Activated naive CD4-positive, alpha-beta T cell treated with anti-CD3 and anti-CD28 coated beads, Interleukin-2, amount 50 U/mL, for 72 hours (primary cell): ENCODE measurements around the gene EPB41L2. TPM values are rescaled to one million over a fixed set of nuclear protein-coding genes. Genes with fewer than 3 reads are reported as not detected.
A peak's percentile ranks its signal among the peaks of the same experiment; 100 is the strongest.

Source experiments
- ATAC-seq, 2 donors: fragments of 150-1000 bp; cut with Tn5 transposase; 2 replicates each; pipeline ENCODE4 v1.10.0; 2021; ENCODE audit warnings: mild to moderate bottlenecking in 2 of 2, moderate library complexity in 2 of 2
- DNase-seq, 2 donors: peaks; one replicate each; pipeline ENCODE4 v3.0.0; 2021 to 2022; ENCODE audit warnings: low spot score in 2 of 2
- H3K27ac Mint-ChIP-seq, 2 donors: one replicate each; pipeline ENCODE4 v1.8.0; 2022; ENCODE audit warnings: mild to moderate bottlenecking in 2 of 2, mixed read lengths in 2 of 2
- H3K36me3 Mint-ChIP-seq, 2 donors: one replicate each; pipeline ENCODE4 v1.8.0; 2022; ENCODE audit warnings: mixed read lengths in 2 of 2
- H3K9me3 Mint-ChIP-seq, 2 donors: one replicate each; pipeline ENCODE4 v1.8.0; 2022; ENCODE audit warnings: mixed read lengths in 2 of 2
- total RNA-seq, 2 donors: library from RNA; stranded (reverse); gene quantifications; one replicate each; pipeline ENCODE4 v1.2.3, GENCODE V29; 2022

Gene EPB41L2
- total RNA-seq, 2 donors from 2014 or later = 25.6 to 41.8 TPM

DNA sequence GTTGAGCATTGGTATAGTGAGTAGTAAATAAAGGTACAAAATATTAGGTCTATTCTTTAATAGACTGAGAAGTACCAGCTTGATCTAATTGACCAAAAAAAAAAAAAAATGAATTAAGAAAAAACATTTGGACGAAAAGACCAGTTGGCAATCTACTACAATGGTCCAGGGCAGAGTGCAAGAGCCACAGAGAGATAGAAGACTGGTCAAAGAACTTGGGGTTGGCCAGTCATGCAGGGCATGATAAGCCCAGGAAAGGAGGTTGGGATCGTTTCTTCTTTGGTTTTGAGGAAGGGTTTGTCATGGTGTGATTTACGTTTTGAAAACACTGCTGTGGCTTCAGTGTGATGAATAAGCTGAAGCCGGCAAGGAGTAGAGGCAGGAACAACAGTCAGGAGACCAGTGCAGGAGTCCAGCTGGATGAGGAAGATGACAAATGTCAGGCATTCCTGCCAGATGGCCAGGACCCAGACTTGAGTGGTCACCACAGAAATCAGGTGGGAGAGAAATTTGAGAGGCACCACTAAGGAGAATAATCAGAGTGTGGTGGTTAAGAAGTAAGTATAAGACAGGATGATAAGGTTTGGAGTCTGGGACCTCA is 221.8 kb downstream of the EPB41L2 start:
- DNase-seq (no peak), ATAC-seq (no peak)
- no peaks in the 10 kb centered on the region for H3K9me3 Mint-ChIP-seq
- H3K27ac Mint-ChIP-seq = no peak overlapping the region
- no peaks in the 10 kb centered on the region for H3K36me3 Mint-ChIP-seq

DNA sequence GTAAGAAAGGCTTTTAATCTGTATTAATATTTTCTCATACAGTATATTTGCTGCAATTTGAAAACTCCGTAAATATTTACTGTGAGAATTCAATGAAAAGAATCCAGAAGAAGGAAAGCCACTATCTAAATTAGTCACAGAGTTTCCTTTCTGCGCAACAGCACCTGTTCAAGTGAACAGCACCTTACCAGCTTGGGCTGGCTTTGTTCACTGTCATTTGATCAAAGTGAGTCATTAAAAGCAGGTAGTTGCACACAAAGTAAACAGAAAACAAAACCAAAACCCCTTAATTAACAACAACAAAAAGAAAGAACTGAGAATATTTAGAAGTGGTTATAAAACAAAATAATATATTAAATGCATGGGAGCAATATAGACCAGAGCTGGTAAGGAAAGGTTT is 223.0 kb downstream of the EPB41L2 start:
- H3K27ac Mint-ChIP-seq = no peak overlapping the region
- DNase-seq (no peak), ATAC-seq (no peak)
- no peaks in the 10 kb centered on the region for H3K9me3 Mint-ChIP-seq
- no peaks in the 10 kb centered on the region for H3K36me3 Mint-ChIP-seq

DNA sequence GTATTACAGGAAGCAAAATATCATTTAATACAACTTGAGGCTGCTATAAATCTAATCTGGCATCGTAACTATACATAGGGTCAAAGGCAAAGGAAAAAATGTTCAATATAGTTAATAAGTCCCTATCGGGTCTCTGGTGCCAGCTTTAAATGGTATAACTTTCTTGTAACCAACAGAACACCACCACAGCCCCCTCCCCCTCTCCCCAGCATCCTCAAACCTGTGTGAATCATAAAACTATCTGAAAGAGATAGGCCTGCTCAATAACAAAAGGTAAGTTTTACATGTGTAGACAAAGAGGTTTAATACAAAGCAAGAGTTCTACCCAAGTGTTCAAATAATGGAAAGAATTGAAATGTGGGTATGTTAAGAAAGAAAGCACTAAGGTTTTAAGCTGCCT is 223.7 kb downstream of the EPB41L2 start:
- DNase-seq (no peak), ATAC-seq (no peak)
- Mint-ChIP-seq H3K36me3 (no peaks in the 10 kb centered on the region), H3K27ac (no peak overlapping the region), H3K9me3 (no peaks in the 10 kb centered on the region)

DNA sequence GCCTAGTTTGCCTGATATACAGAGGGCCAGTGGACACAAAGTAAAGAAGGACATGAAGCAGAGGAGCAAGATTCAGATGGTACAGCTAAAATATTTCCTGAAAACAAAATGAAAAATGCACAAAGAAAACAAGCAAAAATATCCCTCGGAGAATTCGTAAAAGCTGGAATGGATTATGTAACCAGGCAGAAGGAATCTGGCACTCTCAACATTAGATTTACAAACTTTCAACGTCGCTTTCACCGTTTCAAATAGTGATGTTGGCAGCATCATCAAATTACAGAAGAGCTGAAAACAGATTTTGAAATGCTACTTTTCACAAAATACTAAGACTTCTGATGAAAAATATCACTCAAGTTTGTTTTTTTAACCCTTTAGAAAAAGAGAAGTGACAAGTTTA is 224.1 kb downstream of the EPB41L2 start:
- ATAC-seq (no peak), DNase-seq (no peak)
- no peaks in the 10 kb centered on the region for H3K36me3 Mint-ChIP-seq
- no peak overlapping the region for H3K27ac Mint-ChIP-seq
- H3K9me3 Mint-ChIP-seq = no peaks in the 10 kb centered on the region

DNA sequence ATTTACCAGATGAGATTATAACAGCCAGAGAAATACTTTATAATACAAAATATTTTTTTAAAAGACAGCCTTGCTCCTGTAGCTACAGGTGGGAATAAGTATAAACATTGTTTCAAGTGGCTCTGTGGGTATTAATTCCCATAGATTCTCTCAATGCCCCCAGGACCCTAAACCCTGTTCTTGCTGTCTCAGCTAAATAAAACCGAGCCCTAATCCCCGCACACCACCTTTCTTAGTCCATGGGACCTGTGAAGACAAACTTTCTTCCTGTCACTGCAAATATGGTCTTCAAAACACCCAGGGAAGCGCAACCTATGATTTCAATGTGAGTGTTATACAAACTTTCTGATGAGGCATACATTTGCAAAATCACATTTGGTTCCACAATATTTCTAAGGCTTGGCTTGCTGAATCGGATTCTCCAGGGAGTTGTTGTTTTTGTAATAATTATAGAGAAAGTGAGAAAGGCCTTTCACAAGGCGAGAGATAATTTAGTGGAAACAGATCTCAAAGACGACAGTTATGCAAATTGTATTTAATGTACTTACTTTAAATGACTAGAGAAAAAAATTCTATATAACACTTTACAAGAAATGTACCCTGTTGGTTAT is 224.7 kb downstream of the EPB41L2 start:
- no peak overlapping the region for H3K27ac Mint-ChIP-seq
- no peaks in the 10 kb centered on the region for H3K9me3 Mint-ChIP-seq
- DNase-seq = no peak
- no peak for ATAC-seq
- no peaks in the 10 kb centered on the region for H3K36me3 Mint-ChIP-seq

DNA sequence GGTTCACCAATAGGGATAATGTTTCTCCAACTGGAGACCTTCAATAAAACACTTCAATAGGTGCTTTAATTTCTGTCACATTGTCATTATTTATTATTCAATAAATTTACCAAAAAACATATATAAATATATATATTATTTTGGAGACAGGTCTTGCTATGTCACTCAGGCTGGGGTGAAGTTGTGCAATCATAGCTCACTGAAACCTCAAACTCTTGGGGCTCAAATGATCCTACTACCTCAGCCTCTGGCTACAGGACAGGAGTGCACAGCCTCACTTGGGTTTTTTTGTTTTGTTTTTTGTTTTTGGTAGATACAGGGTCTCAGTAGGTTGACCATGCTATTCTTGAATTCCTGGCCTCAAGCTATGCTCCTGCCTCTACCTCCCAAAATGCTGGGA is 226.0 kb downstream of the EPB41L2 start:
- H3K36me3 Mint-ChIP-seq = no peaks in the 10 kb centered on the region

DNA sequence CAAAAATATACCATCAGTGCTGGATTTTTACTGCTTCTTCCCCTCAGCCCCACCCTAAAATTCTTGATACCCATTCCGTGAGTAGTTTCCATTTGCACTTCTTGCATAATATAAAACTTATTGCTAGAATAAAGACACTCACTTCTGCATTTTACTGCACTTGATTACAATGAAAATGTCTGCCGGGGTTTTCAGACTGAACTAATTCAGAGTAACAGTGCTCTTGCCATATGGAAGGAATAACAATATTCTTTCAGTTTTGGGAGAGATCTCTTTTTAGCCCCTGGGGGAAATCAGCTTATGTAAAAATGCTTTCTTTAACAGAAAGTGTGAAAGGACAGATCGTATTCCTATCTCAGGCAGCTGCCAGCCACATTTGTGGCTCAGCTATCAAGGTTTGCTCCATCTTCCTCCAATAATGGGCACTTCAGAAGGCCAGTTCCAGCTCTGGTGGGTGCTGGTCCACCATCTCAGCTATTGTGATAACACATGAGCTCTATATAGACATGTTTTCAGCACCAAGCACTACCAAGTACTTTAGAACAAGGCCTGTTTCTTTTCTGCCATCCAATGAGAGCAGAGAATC is 226.9 kb downstream of the EPB41L2 start:
- no peak overlapping the region for H3K27ac Mint-ChIP-seq
- ATAC-seq (no peak), DNase-seq (no peak)
- H3K36me3 Mint-ChIP-seq = no peaks in the 10 kb centered on the region
- H3K9me3 Mint-ChIP-seq = no peaks in the 10 kb centered on the region

More for the DNA sequence above, 226.0 kb downstream of the EPB41L2 start:
- DNase-seq (no peak), ATAC-seq (no peak)
- Mint-ChIP-seq H3K9me3 (no peaks in the 10 kb centered on the region), H3K27ac (no peak overlapping the region)

DNA sequence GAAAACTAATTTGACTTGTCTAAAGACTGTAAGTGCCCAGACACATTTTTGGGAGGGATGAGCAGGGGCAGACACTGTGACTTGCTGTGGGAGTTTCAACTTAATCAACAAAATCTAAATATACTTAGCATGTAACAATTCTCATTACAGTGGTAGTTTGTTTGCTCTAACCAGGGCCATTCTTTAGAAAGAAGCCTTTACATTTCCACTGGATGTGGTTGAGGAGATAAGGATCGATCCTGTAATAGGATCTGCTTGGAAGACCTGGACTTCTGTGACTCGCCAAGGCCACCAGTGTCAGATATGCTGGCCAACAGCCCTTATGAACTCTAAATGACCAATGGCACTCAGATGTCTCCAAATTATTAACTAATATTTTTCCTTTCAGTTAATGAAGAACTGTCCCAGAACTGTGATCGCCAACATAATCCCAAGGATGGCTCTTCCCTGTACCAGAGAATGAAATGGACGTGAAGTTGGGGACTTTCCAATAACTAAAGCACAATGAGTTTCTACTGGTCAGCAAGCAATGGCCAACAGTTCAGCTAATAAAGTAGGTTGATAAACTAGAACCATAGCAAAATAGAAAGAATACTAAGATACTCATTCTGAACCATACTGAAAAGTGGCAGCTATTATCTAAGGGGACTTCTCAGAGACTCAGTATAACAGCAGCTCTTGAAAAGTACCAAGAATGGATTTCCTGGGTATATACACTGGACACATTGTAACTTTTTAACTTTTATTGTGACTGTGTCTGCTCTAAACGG is 228.4 kb downstream of the EPB41L2 start:
- no peaks in the 10 kb centered on the region for H3K36me3 Mint-ChIP-seq
- H3K27ac Mint-ChIP-seq = no peak overlapping the region
- no peaks in the 10 kb centered on the region for H3K9me3 Mint-ChIP-seq
- no peak for DNase-seq
- ATAC-seq = no peak

DNA sequence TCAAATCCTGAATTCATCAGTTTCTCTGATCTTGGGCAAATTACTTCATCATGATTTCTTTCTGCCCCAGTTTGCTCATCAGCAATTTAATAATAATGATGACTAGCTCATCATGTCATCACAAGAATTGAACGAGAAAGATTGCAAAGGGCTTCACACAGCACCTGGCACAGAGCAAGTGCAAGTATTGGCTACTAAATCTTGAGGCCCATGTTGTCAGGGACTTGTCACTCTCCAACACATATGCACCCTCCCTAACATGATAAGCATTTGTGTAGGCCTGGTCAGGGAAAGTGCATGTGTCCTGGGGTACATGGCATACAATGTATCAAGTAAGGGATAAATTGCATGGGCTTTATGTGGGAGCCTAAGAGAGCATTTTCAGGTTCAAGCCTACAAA is 229.5 kb downstream of the EPB41L2 start:
- DNase-seq = no peak
- Mint-ChIP-seq H3K9me3 (no peaks in the 10 kb centered on the region), H3K27ac (no peak overlapping the region), H3K36me3 (no peaks in the 10 kb centered on the region)
- ATAC-seq = no peak

DNA sequence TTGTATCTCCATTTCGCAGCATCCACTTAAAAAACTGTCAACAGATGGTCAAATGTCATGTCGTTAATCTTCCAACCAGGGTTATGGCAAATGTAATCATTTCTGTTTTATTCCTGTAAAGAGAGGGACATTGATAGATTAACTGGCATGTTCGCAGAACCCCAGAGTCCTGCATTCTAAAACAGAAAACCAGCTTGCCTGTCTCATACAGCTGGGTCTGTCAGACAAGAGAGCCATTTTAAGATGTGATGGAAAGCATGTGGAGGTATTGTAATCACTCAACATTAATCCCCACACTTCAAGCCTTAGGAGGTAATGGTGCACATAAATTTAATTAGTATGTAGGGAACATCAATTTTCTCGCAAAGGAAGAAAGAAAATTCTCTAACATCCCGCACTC is 231.4 kb downstream of the EPB41L2 start:
- DNase-seq (no peak), ATAC-seq (no peak)
- no peaks in the 10 kb centered on the region for H3K36me3 Mint-ChIP-seq
- H3K9me3 Mint-ChIP-seq = no peaks in the 10 kb centered on the region
- no peak overlapping the region for H3K27ac Mint-ChIP-seq

DNA sequence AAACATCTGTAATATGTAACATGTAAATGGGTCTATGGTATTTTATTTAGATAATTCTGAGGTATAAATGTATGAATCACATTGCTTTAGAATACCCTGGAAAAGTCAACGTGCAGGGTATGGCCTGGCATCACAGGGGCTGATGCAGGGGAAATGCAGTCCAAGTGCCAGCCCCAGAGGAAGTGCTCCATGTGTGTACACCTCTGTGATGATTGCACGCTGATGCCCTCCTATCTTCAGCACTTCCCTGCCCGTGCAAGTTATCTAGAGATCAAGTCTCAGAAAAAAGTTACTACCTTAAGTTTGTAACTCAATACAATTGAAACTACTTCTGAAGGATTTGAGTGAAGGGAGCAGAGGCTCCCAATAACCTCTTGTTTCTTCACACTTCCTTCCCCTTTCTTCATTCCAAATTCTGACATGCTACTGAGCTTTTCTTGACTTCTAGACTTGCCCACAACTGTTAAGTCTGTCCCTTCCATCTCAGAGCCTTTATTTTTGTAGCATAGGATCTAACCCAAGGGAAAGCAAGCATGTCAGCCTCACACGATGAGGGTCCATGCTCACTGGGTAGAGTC is 233.6 kb downstream of the EPB41L2 start:
- no peak for DNase-seq
- H3K36me3 Mint-ChIP-seq = no peaks in the 10 kb centered on the region
- ATAC-seq = no peak
- H3K9me3 Mint-ChIP-seq = no peaks in the 10 kb centered on the region
- no peak overlapping the region for H3K27ac Mint-ChIP-seq

DNA sequence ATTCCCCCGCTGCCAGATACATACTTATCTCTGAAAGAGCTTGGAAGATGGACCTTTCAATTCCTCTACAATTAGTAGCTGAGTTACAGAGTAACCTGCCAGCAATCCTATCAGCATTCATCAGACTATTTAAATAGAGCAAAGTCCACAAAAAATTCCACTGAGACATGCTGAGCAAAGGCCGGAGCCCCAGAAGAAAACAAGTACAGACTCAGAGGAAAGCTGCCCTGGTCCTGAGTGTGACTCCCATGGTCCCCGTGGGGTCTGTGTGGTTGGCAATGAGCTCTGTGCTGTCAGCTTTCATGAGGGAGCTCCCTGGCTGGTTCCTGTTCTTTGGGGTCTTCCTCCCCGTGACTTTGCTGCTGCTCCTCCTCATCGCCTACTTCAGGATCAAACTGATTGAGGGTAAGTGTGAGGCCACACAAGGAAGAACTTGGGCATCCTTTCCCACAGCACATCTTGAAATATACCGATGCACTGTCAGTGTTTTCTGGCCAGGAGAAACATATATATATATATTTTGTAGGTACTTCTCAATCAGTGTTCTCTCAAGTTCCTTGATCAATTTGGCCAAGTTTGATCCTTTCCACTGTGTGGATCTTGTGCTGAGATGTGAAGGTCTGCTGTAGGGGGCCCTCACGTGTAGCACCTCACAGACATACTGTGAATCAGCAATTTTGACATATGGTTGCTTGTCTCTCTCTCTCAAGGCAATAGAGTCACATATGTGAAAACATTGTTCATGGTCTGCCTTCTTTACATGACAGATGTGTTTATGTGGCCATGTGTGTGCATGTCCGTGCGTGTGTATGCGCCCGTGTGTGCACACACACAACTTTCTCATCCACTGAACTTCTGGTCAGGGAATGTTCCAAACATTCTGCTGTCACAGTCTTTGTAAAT is 235.5 kb downstream of the EPB41L2 start, which contains the start of gene SMLR1:
Gene SMLR1, plus strand, starts transcription at position 160 of the 903 bp plus-strand sequence. Its CDS starts 8 bp downstream, at position 168.
- Mint-ChIP-seq H3K9me3 (no peaks in the 10 kb centered on the region), H3K36me3 (no peaks in the 10 kb centered on the region), H3K27ac (no peak within 1 kb of the TSS)
- DNase-seq (no peak), ATAC-seq (no peak)

DNA sequence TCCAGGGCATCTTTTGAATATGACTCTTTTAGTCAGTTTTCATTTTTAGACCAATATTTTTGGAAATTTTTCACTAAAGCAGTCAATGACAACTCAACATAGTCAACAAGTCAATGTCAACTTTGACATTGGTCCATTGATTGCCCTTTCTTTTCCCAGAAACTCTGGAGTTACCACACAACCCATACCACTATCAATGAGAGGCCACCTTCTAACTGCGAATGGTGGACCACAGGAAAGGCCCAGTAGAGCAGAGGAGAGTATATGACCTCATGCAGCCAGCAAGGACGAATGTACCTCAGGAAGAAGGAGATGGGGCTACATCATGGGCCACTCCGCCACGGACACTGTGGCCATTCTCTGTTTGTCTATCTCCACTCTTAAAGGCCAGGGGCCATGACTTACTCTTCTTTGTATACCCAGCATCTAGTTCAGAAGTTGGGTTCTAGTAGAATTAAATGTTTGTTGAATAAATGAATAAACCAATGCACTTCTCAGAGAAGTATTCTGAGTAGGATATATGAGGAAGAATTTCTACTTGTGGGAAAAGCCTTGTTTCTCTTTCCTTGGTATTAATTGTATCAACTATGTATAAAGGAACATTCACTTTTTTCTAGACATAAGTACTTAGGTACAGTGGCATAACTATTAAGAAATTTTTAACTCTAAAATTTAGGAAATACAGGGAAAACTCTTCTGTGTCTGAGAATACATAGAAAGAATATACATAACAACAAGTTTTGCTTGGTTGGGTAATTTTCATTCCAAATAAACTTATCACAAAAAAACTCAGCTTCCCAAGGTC is 236.4 kb downstream of the EPB41L2 start:
- Mint-ChIP-seq H3K9me3 (no peaks in the 10 kb centered on the region), H3K27ac (no peak overlapping the region), H3K36me3 (no peaks in the 10 kb centered on the region)
- DNase-seq (no peak), ATAC-seq (no peak)

DNA sequence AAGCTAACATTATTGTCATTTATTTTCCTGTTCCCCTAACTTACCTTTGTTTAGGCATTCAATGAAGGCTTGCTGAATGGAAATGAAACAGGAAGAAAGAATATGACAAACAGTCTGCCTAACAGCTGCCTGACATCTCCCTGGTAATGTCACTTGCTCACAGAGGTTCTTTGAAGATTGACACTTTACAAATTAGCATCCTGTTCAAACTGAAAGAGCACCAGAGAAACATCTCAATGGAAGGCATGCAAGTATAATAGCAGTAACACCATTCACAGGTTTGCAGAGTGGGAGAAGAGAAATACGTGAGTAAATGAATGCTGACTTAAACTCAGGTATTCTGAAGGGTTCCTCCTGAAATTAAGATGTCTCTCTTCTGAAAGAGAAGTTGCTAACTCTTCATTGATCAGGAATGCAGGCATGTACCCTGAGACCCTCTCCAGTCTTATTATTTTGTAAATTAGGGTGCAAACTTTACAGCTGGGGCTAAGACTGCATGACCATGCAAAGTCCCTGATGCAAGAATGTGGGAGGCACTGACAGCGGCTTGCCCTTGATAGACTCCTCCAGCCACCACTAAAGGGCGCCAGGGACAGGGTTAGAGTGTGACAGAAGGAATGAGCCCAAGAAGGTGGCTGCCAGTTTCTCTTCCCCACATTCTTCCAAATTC is 237.1 kb downstream of the EPB41L2 start:
- Mint-ChIP-seq H3K9me3 (no peaks in the 10 kb centered on the region), H3K36me3 (no peaks in the 10 kb centered on the region), H3K27ac (peak overlapping the region in 1 of 2 donors; percentile 8)
- no peak for ATAC-seq
- DNase-seq = no peak
